Loucy (cell line): Measurements from ENCODE around the gene BACH2.
A peak's percentile ranks its signal among the peaks of the same experiment; 100 is the strongest.

Experiments used
- H2AFZ ChIP-seq: fragments of 200-600 bp; sonication (generic); 2 replicates; pipeline ENCODE4 v1.6.0; 2016; ENCODE audit warnings: antibody characterized with exemption, mild to moderate bottlenecking, low read length, moderate library complexity
- H3F3A ChIP-seq: fragments of 200-600 bp; 2 replicates; pipeline ENCODE4 v1.6.0; 2016; ENCODE audit warnings: antibody characterized with exemption, low read depth, mild to moderate bottlenecking
- H3K27me3 ChIP-seq: fragments of 200-600 bp; sonication (generic); 2 replicates; pipeline ENCODE4 v1.6.1; 2014; ENCODE audit warnings: low read length, mild to moderate bottlenecking; ENCODE audit not compliant: insufficient read depth, poor library complexity, severe bottlenecking
- H3K36me3 ChIP-seq: fragments of 200-600 bp; sonication (generic); 2 replicates; pipeline ENCODE4 v1.6.1; 2016; ENCODE audit warnings: low read length; ENCODE audit not compliant: insufficient read depth
- H3K4me1 ChIP-seq: fragments of 200-600 bp; sonication (generic); 2 replicates; pipeline ENCODE4 v1.5.1; 2014; ENCODE audit warnings: low read length, mild to moderate bottlenecking; ENCODE audit not compliant: insufficient read depth, poor library complexity, severe bottlenecking
- H3K4me2 ChIP-seq: fragments of 200-600 bp; sonication (generic); 2 replicates; pipeline ENCODE4 v1.6.0; 2014; ENCODE audit warnings: antibody characterized with exemption, low read length, low read depth, mild to moderate bottlenecking; ENCODE audit not compliant: poor library complexity, severe bottlenecking
- H3K4me3 ChIP-seq: fragments of 200-600 bp; sonication (generic); 2 replicates; pipeline ENCODE4 v1.5.1; 2014; ENCODE audit warnings: low read length, mild to moderate bottlenecking, mixed read lengths; ENCODE audit not compliant: poor library complexity, severe bottlenecking
- H3K79me2 ChIP-seq: fragments of 200-600 bp; sonication (generic); 2 replicates; pipeline ENCODE4 v1.6.1; 2014; ENCODE audit warnings: low read length; ENCODE audit not compliant: insufficient read depth
- H3K9ac ChIP-seq: fragments of 200-600 bp; sonication (generic); 2 replicates; pipeline ENCODE4 v1.6.0; 2014; ENCODE audit warnings: mild to moderate bottlenecking, low read depth, low read length, moderate library complexity; ENCODE audit not compliant: poor library complexity, severe bottlenecking
- H3K9me2 ChIP-seq: fragments of 200-600 bp; sonication (generic); replicated peaks from 2 replicates; pipeline ENCODE4 v1.6.1; 2016; ENCODE audit warnings: low read depth, low read length, mixed read lengths
- H3K9me3 ChIP-seq: fragments of 200-600 bp; sonication (generic); 2 replicates; pipeline ENCODE4 v1.6.1; 2014; ENCODE audit warnings: mild to moderate bottlenecking, antibody characterized with exemption, low read length, low read depth; ENCODE audit not compliant: insufficient read depth
- H4K20me1 ChIP-seq: fragments of 200-600 bp; sonication (generic); 2 replicates; pipeline ENCODE4 v1.6.0; 2014; ENCODE audit warnings: antibody characterized with exemption, low read length, mild to moderate bottlenecking; ENCODE audit not compliant: insufficient read depth, poor library complexity, severe bottlenecking
- EZH2phosphoT487 ChIP-seq: fragments of 200-600 bp; IDR thresholded peaks from 2 replicates; pipeline ENCODE4 v1.6.1; 2018; ENCODE audit warnings: antibody characterized with exemption, mild to moderate bottlenecking, moderate library complexity, borderline replicate concordance
- TF ChIP-seq, protein P1 (sequence below): fragments of 200-600 bp; sonication (generic); conservative IDR thresholded peaks from 2 replicates; pipeline ENCODE4 v1.5.1; 2014; ENCODE audit warnings: mild to moderate bottlenecking, antibody characterized with exemption, low read length

BACH2 gene

DNA sequence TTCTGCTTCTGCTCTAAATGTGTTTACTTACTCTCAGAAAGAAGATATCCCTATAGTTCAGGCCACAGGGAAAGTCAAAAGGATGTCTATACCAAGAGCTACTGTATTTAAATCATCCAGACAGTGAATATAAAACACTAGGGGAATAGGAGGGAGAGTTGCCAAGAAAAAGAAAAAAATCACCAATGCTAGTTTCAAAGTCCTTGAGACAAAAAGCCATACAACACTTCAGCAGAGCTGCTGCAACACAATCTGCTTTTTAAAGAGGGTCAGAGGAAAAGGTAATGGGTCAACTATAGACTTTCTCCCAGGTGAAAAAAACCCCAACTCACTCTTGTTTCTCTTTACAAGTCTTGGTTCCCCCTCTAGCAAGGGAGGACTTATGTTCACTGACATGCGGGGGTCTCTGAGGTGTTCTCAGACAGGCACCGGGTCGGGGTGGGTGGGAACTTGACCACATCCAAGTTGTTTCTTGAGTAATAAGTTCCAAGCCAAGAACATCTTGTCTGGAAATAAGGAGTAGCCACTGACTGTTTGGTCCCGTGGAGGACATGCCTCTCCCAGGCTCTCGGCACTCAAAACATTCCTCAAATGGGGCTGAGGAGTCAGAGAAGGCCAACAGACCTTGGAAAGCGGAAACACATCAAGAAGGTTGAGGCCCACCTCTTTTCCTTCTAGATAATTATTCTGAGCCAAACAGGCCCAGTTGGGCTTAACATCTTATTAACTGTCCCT, 354.7 kb downstream of the BACH2 start:
- TF ChIP-seq, protein P1, sequence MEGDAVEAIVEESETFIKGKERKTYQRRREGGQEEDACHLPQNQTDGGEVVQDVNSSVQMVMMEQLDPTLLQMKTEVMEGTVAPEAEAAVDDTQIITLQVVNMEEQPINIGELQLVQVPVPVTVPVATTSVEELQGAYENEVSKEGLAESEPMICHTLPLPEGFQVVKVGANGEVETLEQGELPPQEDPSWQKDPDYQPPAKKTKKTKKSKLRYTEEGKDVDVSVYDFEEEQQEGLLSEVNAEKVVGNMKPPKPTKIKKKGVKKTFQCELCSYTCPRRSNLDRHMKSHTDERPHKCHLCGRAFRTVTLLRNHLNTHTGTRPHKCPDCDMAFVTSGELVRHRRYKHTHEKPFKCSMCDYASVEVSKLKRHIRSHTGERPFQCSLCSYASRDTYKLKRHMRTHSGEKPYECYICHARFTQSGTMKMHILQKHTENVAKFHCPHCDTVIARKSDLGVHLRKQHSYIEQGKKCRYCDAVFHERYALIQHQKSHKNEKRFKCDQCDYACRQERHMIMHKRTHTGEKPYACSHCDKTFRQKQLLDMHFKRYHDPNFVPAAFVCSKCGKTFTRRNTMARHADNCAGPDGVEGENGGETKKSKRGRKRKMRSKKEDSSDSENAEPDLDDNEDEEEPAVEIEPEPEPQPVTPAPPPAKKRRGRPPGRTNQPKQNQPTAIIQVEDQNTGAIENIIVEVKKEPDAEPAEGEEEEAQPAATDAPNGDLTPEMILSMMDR, result no peak
- TF ChIP-seq EZH2phosphoT487, result no peak

DNA sequence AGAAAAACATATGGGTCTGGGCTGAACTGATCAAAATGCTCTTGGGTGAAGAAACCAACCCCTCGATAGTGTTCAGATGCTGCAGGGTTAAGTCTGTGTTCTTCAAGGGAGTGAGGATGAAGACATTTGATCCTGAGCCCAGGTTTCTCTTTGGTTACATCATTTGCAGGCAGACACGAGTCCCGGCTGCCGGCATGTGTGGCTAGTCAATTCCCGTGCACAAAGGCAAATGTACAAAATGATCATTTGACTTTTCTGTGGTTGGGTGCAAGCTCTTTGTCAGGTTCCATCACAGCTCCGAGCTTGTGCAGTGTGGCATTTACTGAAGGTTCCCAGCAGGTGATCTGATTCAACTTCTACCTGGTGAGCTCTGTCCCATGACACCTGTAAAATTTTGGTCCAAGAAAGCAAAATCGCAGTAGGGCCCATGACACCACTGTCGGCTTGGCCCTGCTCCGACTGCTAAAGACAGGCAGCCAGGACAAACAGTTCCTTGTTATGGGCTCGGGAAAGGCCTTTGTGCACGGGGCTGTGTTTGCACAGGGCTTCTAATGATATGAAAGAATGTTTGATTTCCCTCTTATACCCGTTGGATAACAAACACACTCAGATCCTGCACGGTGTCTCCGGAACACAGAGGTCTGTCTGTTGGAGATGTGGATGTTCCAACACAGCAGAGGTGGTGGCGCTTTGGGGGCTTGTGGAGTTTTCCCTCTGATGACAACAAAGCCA, 355.4 kb downstream of the BACH2 start:
- H3K9me2 ChIP-seq, result no peaks in the 10 kb centered on the region
- no peak overlapping the region for H3K9ac ChIP-seq
- no peaks in the 10 kb centered on the region for H3F3A ChIP-seq
- no peaks in the 10 kb centered on the region for H3K79me2 ChIP-seq
- H4K20me1 ChIP-seq, result no peaks in the 10 kb centered on the region
- H3K36me3 ChIP-seq, result peaks cover 27% of the 10 kb centered on the region; the same call in 1 of the 2 replicates
- no peak for TF ChIP-seq EZH2phosphoT487
- TF ChIP-seq, protein P1, result no peak
- no peak overlapping the region for H3K4me3 ChIP-seq
- H3K27me3 ChIP-seq, result no peaks in the 10 kb centered on the region
- no peak overlapping the region for H2AFZ ChIP-seq
- no peak overlapping the region for H3K4me2 ChIP-seq
- no peaks in the 10 kb centered on the region for H3K4me1 ChIP-seq
- H3K9me3 ChIP-seq, result no peaks in the 10 kb centered on the region

More for the DNA sequence above, 354.7 kb downstream of the BACH2 start:
- H3K79me2 ChIP-seq, result no peaks in the 10 kb centered on the region
- H3K36me3 ChIP-seq, result peaks cover 19% of the 10 kb centered on the region; the same call in 1 of the 2 replicates
- no peaks in the 10 kb centered on the region for H3K4me1 ChIP-seq
- H3K4me3 ChIP-seq, result no peak overlapping the region
- H3K9me2 ChIP-seq, result no peaks in the 10 kb centered on the region
- no peak overlapping the region for H3K9ac ChIP-seq
- no peaks in the 10 kb centered on the region for H3K27me3 ChIP-seq
- H3K9me3 ChIP-seq, result no peaks in the 10 kb centered on the region
- no peak overlapping the region for H3K4me2 ChIP-seq
- no peak overlapping the region for H2AFZ ChIP-seq
- no peaks in the 10 kb centered on the region for H3F3A ChIP-seq
- H4K20me1 ChIP-seq, result no peaks in the 10 kb centered on the region

DNA sequence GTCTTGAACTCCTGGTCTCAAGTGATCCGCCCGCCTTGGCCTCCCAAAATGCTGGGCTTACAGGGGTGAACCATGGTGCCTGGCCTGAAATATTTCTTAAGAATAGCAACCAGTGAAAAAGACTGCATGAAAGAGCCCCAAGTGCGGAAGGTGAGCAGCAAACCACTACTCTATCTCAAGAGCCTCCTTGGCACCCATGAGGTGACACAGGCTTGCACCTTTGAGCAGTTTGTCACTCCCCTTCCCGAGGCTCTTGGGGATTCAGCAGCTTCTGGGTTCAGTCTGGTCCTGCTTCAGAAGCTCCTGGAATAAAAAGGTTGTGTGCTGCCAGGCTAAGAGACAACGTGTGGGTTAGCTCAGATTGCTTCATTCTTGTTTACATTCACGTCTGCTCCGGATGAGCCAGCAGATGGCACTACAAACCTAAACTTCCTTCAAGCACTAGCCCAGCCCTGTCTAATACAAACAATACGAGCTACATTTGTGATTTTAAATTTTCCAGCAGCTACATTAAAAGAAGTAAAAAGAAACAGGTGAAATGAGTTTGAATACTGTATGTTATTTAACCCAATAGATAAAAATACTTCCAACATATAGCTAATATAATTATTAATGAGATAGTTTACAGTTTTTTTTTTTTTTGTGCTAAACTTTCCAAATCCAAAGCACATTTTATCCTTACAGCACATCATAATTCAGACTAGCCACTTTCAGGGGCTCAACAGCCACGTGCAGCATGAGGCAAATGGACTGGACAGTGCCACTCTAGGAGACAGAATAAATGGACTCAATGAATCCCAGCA, 356.2 kb downstream of the BACH2 start:
- Histone ChIP-seq H4K20me1 (no peaks in the 10 kb centered on the region), H3K79me2 (no peaks in the 10 kb centered on the region), H3K4me1 (no peaks in the 10 kb centered on the region), H3F3A (no peaks in the 10 kb centered on the region), H3K9me3 (no peaks in the 10 kb centered on the region), H3K9ac (no peak overlapping the region), H3K9me2 (no peaks in the 10 kb centered on the region), H3K27me3 (no peaks in the 10 kb centered on the region), H3K4me3 (no peak overlapping the region), H2AFZ (no peak overlapping the region), H3K4me2 (no peak overlapping the region), H3K36me3 (peaks cover 30% of the 10 kb centered on the region; the same call in 1 of the 2 replicates)
- TF ChIP-seq, protein P1, result peak; percentile 87
- TF ChIP-seq EZH2phosphoT487, result no peak
